K562 (cell line): ENCODE measurements around the gene NAT8L. TPM values are rescaled to one million over a fixed set of nuclear protein-coding genes. Genes with fewer than 3 reads are reported as not detected.

Experiments used
- ATAC-seq: fragments of 200-7000 bp; cut with Tn5 transposase; 3 replicates; pipeline ENCODE4 v1.9.1; 2020; ENCODE audit warnings: moderate library complexity
- BruUV-seq: library from RNA; stranded (reverse); fragments of 400-500 nt; replicated peaks from 2 replicates; lab custom pipeline; 2021; lab: Mats Ljungman, UMichigan
- CTCF ChIA-PET: fragments of 300-600 bp; formaldehyde crosslinking; extraction: SDS; loops from one replicate; lab custom pipeline; 2021; ENCODE audit warnings: low intra/inter-chr PET ratio; lab: Yijun Ruan, JAX
- POLR2A ChIA-PET: fragments of 300-600, 350-650 bp; sonication (Branson Sonifier 250); formaldehyde crosslinking; extraction: SDS; loops from one replicate; lab custom pipeline; 2021; ENCODE audit warnings: antibody characterized with exemption, inconsistent platforms; lab: Yijun Ruan, JAX
- DNase-seq, 4 experiments: peaks; one replicate each; pipeline versions ENCODE4 v3.0.0 to v3.0.0-alpha.2; 2011 to 2018; ENCODE audit warnings: low spot score in 3 of 4, mixed read lengths in 3 of 4; ENCODE audit errors: extremely low read depth in 1 of 4
- FAIRE-seq: peaks from 2 replicates; lab custom pipeline; 2011; peaks lifted over from hg19 to GRCh38; lab: Jason Lieb, UNC
- H2AFZ ChIP-seq: 2 replicates; pipeline ENCODE4 v1.6.0; 2011; ENCODE audit warnings: low read depth, low read length, control low read depth, inconsistent platforms
- H3K27ac ChIP-seq: fragments of 200-600 bp; 3 replicates; pipeline ENCODE4 v1.8.0; 2011; ENCODE audit warnings: low read depth, mild to moderate bottlenecking, control low read depth, inconsistent platforms, low read length, moderate library complexity, mixed read lengths; ENCODE audit errors: extremely low read depth
- H3K27me3 ChIP-seq, 2 experiments: fragments of 300-600 bp in 1 of 2; 2 replicates in 1 of 2; 3 replicates in 1 of 2; pipeline versions ENCODE4 v1.6.0 to v1.8.0; 2011; ENCODE audit warnings: inconsistent platforms in 2 of 2, low read length in 2 of 2, mild to moderate bottlenecking in 1 of 2, mixed read lengths in 1 of 2, moderate library complexity in 1 of 2; ENCODE audit not compliant: control insufficient read depth in 2 of 2, insufficient read depth in 2 of 2
- H3K36me3 ChIP-seq: fragments of 300-600 bp; 3 replicates; pipeline ENCODE4 v1.8.0; 2011; ENCODE audit warnings: mild to moderate bottlenecking, low read length, inconsistent platforms; ENCODE audit not compliant: control insufficient read depth, insufficient read depth
- H3K4me1 ChIP-seq, 2 experiments: fragments of 200-600 bp in 1 of 2; replicated peaks in 1 of 2; 2 replicates in 1 of 2; 3 replicates in 1 of 2; pipeline versions ENCODE4 v1.5.1 to v1.8.0; 2011; ENCODE audit warnings: inconsistent platforms in 2 of 2, low read length in 2 of 2, mild to moderate bottlenecking in 1 of 2, mixed read lengths in 1 of 2, moderate library complexity in 1 of 2; ENCODE audit not compliant: control insufficient read depth in 2 of 2, insufficient read depth in 2 of 2
- H3K4me2 ChIP-seq: 2 replicates; pipeline ENCODE4 v1.6.1; 2011; ENCODE audit warnings: low read length, control low read depth, inconsistent platforms, mixed read lengths; ENCODE audit not compliant: insufficient read depth
- H3K4me3 ChIP-seq: fragments of 200-600 bp; sonication (generic), shearing (Covaris generic); 2 replicates; pipeline ENCODE4 v1.5.1; 2016; ENCODE audit warnings: control low read depth, inconsistent platforms
- H3K79me2 ChIP-seq: fragments of 200-600 bp; 3 replicates; pipeline ENCODE4 v1.8.0; 2011; ENCODE audit warnings: low read length, inconsistent platforms; ENCODE audit not compliant: control insufficient read depth, insufficient read depth
- H3K9ac ChIP-seq, 2 experiments: 2 replicates each; pipeline versions ENCODE4 v1.6.0 to v1.6.1; 2011; ENCODE audit warnings: low read depth in 2 of 2, low read length in 2 of 2, control low read depth in 1 of 2, inconsistent platforms in 1 of 2, mild to moderate bottlenecking in 1 of 2, mixed read lengths in 1 of 2; ENCODE audit not compliant: insufficient read depth in 1 of 2
- H3K9me1 ChIP-seq: one replicate; pipeline ENCODE4 v1.6.0; 2011; ENCODE audit warnings: inconsistent platforms, mild to moderate bottlenecking, low read length, moderate library complexity; ENCODE audit not compliant: control insufficient read depth, insufficient read depth
- H3K9me3 ChIP-seq: replicated peaks from 2 replicates; pipeline ENCODE4 v1.5.1; 2011; ENCODE audit warnings: low read depth, low read length, inconsistent platforms; ENCODE audit not compliant: control insufficient read depth, insufficient read depth
- H4K20me1 ChIP-seq: replicated peaks from 2 replicates; pipeline ENCODE4 v1.6.1; 2011; ENCODE audit warnings: low read length, inconsistent platforms, mixed read lengths; ENCODE audit not compliant: control insufficient read depth, insufficient read depth
- BDP1 ChIP-seq: IDR thresholded peaks from 3 replicates; pipeline ENCODE4 v1.6.1; 2011; ENCODE audit not compliant: insufficient read length, insufficient read depth
- DLX4 ChIP-seq: fragments of 250-450 bp; sonication (Bioruptor Pico); IDR thresholded peaks from 2 replicates; pipeline ENCODE4 v1.6.1; 2021; ENCODE audit warnings: mild to moderate bottlenecking
- KLF16 ChIP-seq: IDR thresholded peaks from 2 replicates; pipeline ENCODE4 v1.6.1; 2016; ENCODE audit warnings: antibody characterized with exemption
- SREBF2 ChIP-seq: sonication (generic); formaldehyde crosslinking; IDR thresholded peaks from 2 replicates; pipeline ENCODE4 v1.4.0; 2020; ENCODE audit warnings: mild to moderate bottlenecking, missing genetic modification reagents
- ZNF717 ChIP-seq: fragments of 250-450 bp; sonication (Bioruptor Pico); IDR thresholded peaks from 2 replicates; pipeline ENCODE4 v1.5.0; 2021
- ZNF830 ChIP-seq: fragments of 250-450 bp; sonication (Bioruptor Pico); IDR thresholded peaks from 2 replicates; pipeline ENCODE4 v1.5.0; 2021; ENCODE audit warnings: mild to moderate bottlenecking
- WGBS: fragments of 100-300 bp; shearing (Covaris generic); methylation state at CpG from one replicate; pipeline ENCODE4 v1.1.6; 2016; ENCODE audit warnings: low coverage, mixed read lengths; ENCODE audit not compliant: insufficient coverage; ENCODE audit errors: missing lambda C conversion rate; 5-methylcytosine and 5-hydroxymethylcytosine counted together
- in situ Hi-C: fragments of 300-500 bp; cut with MboI; formaldehyde crosslinking; loops from 4 replicates; pipeline ENCODE4 v1.15.0; 2018; ENCODE audit warnings: inconsistent platforms, mixed read lengths
- intact Hi-C: fragments of 100-400 bp; cut with micrococcal nuclease; formaldehyde crosslinking; loops from 2 replicates; pipeline ENCODE4 v1.14.2; 2022
- polyA plus RNA-seq, 8 experiments: library from polyadenylated mRNA; depleted of rRNA in 4 of 8; stranded (reverse) in 5 of 8; unstranded in 3 of 8; fragments of >200 nt; fragmentation: Nextera tagmentation in 2 of 8; fragmentation: Illumina TruSeq in 1 of 8; extraction: Ambion mirVana in 2 of 8; extraction: Trizol in 1 of 8; gene quantifications; 2 replicates each; pipeline versions ENCODE4 v1.2.1 to v1.2.3, GENCODE V29; 2011 to 2014; ENCODE audit warnings: inconsistent platforms in 1 of 8, missing spikeins in 1 of 8
- total RNA-seq, 7 experiments: library from RNA; depleted of rRNA in 6 of 7; stranded (reverse); fragments of >200 nt in 6 of 7; fragmentation: Illumina TruSeq in 2 of 7; extraction: Trizol in 2 of 7; gene quantifications; 2 replicates each; pipeline versions ENCODE4 v1.2.1 to v1.2.3, GENCODE V29; 2011 to 2021; ENCODE audit warnings: low replicate concordance in 1 of 7
- TF ChIP-seq, protein P1 (sequence below): sonication (generic); IDR thresholded peaks from 2 replicates; pipeline ENCODE4 v1.6.1; 2016

Gene NAT8L
- total and polyA plus RNA-seq, 9 of the 15 experiments (the other 6 are each of a cell fraction or from before 2014, with no cell fraction given) = 0.06 to 11.0 (median 1.5) TPM

DNA sequence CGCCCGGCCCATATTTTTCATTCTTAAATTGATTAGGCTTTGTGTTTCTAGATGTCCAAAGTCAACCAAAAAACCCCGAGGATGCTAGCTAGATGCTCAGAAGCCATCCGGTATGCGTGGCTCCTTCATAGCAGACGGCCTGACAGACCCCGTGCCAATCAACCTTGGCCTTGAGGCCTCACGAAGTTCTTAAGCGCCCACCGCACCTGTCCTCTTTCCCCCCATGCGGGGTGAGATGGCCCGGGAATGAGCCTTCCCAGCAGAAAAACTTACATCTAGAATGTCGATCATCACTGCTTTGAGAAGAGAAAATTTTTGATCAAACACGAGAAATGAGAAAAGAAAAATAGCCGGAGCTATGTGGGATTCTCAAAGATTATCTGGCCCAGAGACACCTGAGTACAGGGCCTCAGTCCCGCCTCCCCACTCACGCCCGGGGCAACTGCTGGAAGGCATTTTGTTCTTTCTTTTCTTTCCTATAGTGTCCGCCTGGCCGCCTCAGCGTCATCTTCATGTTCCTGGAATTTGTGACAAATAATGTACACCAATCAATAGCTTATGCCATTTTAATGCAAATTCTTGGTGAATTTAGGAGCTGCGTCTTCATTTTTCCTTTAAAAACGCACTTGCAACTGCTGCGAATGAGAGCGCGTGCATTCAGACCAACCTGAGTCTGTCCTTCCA, 1.6 kb upstream of the NAT8L start:
- no peaks in the 10 kb centered on the region for H3K36me3 ChIP-seq

More for the DNA sequence above, 1.6 kb upstream of the NAT8L start:
- no peak for FAIRE-seq
- intact Hi-C loops = no loop called here
- ChIA-PET POLR2A (interaction anchor here (1.0 to 1.3 kb wide), 2 partner anchors 9 to 51 kb away, joined by 3 read pairs; no protein-coding TSS in a partner anchor), CTCF (no interaction called here)
- Histone ChIP-seq H2AFZ (no peak overlapping the region), H3K27me3 (no peaks in the 10 kb centered on the region), H3K9me3 (no peaks in the 10 kb centered on the region), H3K4me1 (peaks cover 0 to 38% of the 10 kb centered on the region in 2 experiments; a peak in 3 of 5 replicates), H3K9me1 (no peaks in the 10 kb centered on the region), H3K27ac (no peak overlapping the region), H4K20me1 (no peaks in the 10 kb centered on the region), H3K4me2 (no peak overlapping the region), H3K4me3 (no peak overlapping the region), H3K79me2 (no peaks in the 10 kb centered on the region), H3K9ac (no peak overlapping the region)
- ATAC-seq = no peak
- no peak for TF ChIP-seq SREBF2
- no peak for TF ChIP-seq KLF16
- no peak for TF ChIP-seq DLX4 (CRISPR knock-in tag)
- TF ChIP-seq ZNF830 (CRISPR knock-in tag) = no peak
- TF ChIP-seq ZNF717 = no peak
- TF ChIP-seq BDP1 = no peak
- TF ChIP-seq, protein P1, sequence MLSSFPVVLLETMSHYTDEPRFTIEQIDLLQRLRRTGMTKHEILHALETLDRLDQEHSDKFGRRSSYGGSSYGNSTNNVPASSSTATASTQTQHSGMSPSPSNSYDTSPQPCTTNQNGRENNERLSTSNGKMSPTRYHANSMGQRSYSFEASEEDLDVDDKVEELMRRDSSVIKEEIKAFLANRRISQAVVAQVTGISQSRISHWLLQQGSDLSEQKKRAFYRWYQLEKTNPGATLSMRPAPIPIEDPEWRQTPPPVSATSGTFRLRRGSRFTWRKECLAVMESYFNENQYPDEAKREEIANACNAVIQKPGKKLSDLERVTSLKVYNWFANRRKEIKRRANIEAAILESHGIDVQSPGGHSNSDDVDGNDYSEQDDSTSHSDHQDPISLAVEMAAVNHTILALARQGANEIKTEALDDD = no peak
- no peak for DNase-seq
- BruUV-seq = no TSS peak
- 59% methylated on average over 26 of the region's 26 CpGs for WGBS
- in situ Hi-C loops = no loop called here
